ENCODE measurements around the gene PNMT. TPM values are rescaled to one million over a fixed set of nuclear protein-coding genes. Genes with fewer than 3 reads are reported as not detected.
A peak's percentile ranks its signal among the peaks of the same experiment; 100 is the strongest.

Gene PNMT
- total and polyA plus RNA-seq, 2 of the 4 experiments (the other 2 are of a cell fraction) = not detected

DNA sequence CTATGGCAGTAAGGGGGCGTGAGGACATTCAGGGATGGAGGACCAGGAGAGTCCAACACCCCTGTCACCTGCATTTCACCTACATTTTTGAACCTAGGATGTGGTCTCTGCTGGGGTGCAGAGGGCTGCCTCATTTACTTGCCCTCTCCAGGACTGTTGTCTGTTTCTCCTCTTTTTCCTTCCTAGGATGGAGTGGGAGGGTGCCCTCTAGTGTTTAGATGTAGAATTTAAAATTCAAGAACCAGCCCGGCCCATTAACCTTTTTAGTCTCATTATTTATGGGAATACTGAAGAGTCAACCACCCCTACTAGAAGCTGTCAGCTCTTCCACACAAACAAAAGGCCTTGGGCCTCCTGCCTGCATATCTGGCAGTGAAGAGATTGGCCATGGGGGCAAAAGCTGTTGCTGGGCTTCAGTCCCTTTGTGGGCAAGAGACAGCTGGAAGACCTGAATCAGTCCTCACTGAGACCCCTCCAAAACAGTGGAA lies 33.8 kb upstream of the PNMT start:
- POLR2A ChIA-PET (ENCODE audit: unreplicated experiment) = no interaction called here
- no peak overlapping the region for H3K27ac ChIP-seq (ENCODE audit: insufficient read depth, low read length)
- H3K14ac ChIP-seq (replicated peaks; ENCODE audit: low read depth, low read length) = no peak overlapping the region
- peaks cover 15 to 32% of the 10 kb centered on the region in 2 experiments for H3K79me1 ChIP-seq (ENCODE audit: low read depth in 1 of 2, low read length in 2 of 2)
- peak; percentile 28; the same call in 1 of the 2 replicates for ATAC-seq (ENCODE audit: low read depth)
- dilution Hi-C loops (cut with HindIII; ENCODE audit: low sequenced_read_pairs, unreplicated experiment) (no loop called here), intact Hi-C loops (cut with micrococcal nuclease) (no loop called here), in situ Hi-C loops (cut with MboI; ENCODE audit: low sequenced_read_pairs) (no loop called here)
- no peaks in the 10 kb centered on the region for H3K9me3 ChIP-seq (ENCODE audit: control insufficient read depth, insufficient read depth, low read length)
- H3K36me3 ChIP-seq (ENCODE audit: control insufficient read depth, insufficient read depth, low read length) = no peaks in the 10 kb centered on the region
- no TSS peak for BruUV-seq (replicated peaks)
- H3K4ac ChIP-seq (ENCODE audit: low read depth, low read length) = no peak overlapping the region
- H2BK15ac ChIP-seq (ENCODE audit: low read depth, low read length) = no peak overlapping the region
- H4K20me1 ChIP-seq (ENCODE audit: insufficient read depth, low read length) = peaks cover 1% of the 10 kb centered on the region; the same call in 1 of the 2 replicates
- H3K56ac ChIP-seq (ENCODE audit: extremely low read depth, insufficient read depth, low read length) = no peak overlapping the region
- TF ChIP-seq MAZ (IDR thresholded peaks at IDR 0.05; ENCODE audit: borderline replicate concordance, low read depth, low read length) (no peak), NFE2L2 (IDR thresholded peaks at IDR 0.05; ENCODE audit: low read depth, low read length) (no peak), CHD1 (IDR thresholded peaks at IDR 0.05; ENCODE audit: low read depth, low read length) (no peak), MAFK (IDR thresholded peaks at IDR 0.05; ENCODE audit: low read depth, low read length) (no peak), POLR2A (IDR thresholded peaks at IDR 0.05; ENCODE audit: low read depth, low read length) (no peak), RAD21 (IDR thresholded peaks at IDR 0.05; ENCODE audit: low read length) (peak; percentile 36), RFX5 (IDR thresholded peaks at IDR 0.05; ENCODE audit: low read depth, low read length) (no peak), RCOR1 (IDR thresholded peaks at IDR 0.05; ENCODE audit: insufficient replicate concordance, low read length) (no peak), SMC3 (IDR thresholded peaks at IDR 0.05; ENCODE audit: low read depth, low read length) (peak; percentile 54; the same call in 1 of the 2 replicates)
- TF ChIP-seq, protein P1, sequence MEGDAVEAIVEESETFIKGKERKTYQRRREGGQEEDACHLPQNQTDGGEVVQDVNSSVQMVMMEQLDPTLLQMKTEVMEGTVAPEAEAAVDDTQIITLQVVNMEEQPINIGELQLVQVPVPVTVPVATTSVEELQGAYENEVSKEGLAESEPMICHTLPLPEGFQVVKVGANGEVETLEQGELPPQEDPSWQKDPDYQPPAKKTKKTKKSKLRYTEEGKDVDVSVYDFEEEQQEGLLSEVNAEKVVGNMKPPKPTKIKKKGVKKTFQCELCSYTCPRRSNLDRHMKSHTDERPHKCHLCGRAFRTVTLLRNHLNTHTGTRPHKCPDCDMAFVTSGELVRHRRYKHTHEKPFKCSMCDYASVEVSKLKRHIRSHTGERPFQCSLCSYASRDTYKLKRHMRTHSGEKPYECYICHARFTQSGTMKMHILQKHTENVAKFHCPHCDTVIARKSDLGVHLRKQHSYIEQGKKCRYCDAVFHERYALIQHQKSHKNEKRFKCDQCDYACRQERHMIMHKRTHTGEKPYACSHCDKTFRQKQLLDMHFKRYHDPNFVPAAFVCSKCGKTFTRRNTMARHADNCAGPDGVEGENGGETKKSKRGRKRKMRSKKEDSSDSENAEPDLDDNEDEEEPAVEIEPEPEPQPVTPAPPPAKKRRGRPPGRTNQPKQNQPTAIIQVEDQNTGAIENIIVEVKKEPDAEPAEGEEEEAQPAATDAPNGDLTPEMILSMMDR (conservative IDR thresholded peaks at IDR 0.05; ENCODE audit: low read depth, low read length) = peak; percentile 73
- no peak overlapping the region for H2BK20ac ChIP-seq (ENCODE audit: low read depth, low read length)
- H3K9me1 ChIP-seq (ENCODE audit: insufficient read depth, low read length) = peaks cover 18% of the 10 kb centered on the region
- H4K8ac ChIP-seq (ENCODE audit: low read depth in 2 of 2, low read length in 2 of 2) = no peak overlapping the region; a peak in 1 of 4 replicates
- H3K4me3 ChIP-seq (ENCODE audit: insufficient read depth, low read depth, low read length) = no peak overlapping the region
- no peak overlapping the region for H3K18ac ChIP-seq (ENCODE audit: low read depth, low read length)
- no peak overlapping the region for H3K23ac ChIP-seq (ENCODE audit: low read depth, low read length)
- CTCF ChIA-PET = interaction anchor here (1.1 to 2.5 kb wide), 4 partner anchors 11 to 34 kb away, joined by 3 to 9 read pairs (median 6); partner anchors contain the start of gene PNMT
- whole genome bisulfite sequencing, 2 experiments (ENCODE audit: extremely low coverage in 2 of 2, insufficient read length in 1 of 2) = no CpG with 5 or more reads among the region's 2 CpGs
- no peak overlapping the region for H4K5ac ChIP-seq (ENCODE audit: low read depth, low read length)
- H3K9ac ChIP-seq (ENCODE audit: low read depth, low read length) = no peak overlapping the region
- H3K4me2 ChIP-seq (ENCODE audit: low read depth, low read length) = no peak overlapping the region
- H2BK120ac ChIP-seq (ENCODE audit: low read depth, low read length) = no peak overlapping the region
- H2BK5ac ChIP-seq (ENCODE audit: low read depth, low read length, poor library complexity, severe bottlenecking) = no peak overlapping the region
- H2AK9ac ChIP-seq (replicated peaks; ENCODE audit: low read depth, low read length, poor library complexity) = no peak overlapping the region
- H3K4me1 ChIP-seq (ENCODE audit: control insufficient read depth, insufficient read depth, low read length) = peaks cover 15% of the 10 kb centered on the region
- H3K27me3 ChIP-seq (ENCODE audit: control insufficient read depth, insufficient read depth, low read length) = peaks cover 31% of the 10 kb centered on the region
- no peak overlapping the region for H4K91ac ChIP-seq (ENCODE audit: insufficient read depth, low read depth, low read length)
- peak; percentile 44 for DNase-seq
- 0 out of 2 replicates have a peak overlapping the region, but pooled peaks have one; percentile 57 for H2AK5ac ChIP-seq (ENCODE audit: low read depth, low read length)
- H2AFZ ChIP-seq (replicated peaks; ENCODE audit: low read length, poor library complexity) = no peak overlapping the region

Measured in IMR-90 (cell line).